ENCODE results near the gene KCTD20. TPM values are rescaled to one million over a fixed set of nuclear protein-coding genes. Genes with fewer than 3 reads are reported as not detected.

The KCTD20 gene
- total and polyA plus RNA-seq, 2 of the 13 experiments (the other 11 are each of a cell fraction or from before 2014, with no cell fraction given), result 52.7 to 67.1 TPM

DNA sequence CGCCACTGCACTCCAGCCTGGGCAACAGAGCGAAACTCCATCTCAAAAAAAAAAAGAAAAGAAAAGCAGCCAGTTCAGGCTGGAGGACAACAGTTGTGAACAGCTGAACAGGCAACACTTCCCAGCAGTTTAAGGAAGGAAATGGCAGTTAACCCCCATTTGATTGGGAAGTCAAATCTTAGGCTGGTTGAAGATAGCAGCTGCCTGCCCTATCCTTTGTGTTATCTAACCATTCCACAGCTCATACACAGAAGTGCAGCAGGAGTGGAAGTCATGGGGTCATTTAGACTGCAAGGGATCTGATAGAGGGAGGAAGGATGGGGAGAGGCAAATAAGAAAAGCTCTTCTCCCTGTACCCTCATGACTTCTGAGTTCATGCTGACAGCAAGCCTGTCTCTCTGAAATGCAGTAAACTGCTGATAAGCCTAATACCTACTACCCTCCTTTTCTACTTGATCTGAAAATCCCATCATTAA lies 35.3 kb downstream of the KCTD20 start (continued):
- TF ChIP-seq, protein P1, sequence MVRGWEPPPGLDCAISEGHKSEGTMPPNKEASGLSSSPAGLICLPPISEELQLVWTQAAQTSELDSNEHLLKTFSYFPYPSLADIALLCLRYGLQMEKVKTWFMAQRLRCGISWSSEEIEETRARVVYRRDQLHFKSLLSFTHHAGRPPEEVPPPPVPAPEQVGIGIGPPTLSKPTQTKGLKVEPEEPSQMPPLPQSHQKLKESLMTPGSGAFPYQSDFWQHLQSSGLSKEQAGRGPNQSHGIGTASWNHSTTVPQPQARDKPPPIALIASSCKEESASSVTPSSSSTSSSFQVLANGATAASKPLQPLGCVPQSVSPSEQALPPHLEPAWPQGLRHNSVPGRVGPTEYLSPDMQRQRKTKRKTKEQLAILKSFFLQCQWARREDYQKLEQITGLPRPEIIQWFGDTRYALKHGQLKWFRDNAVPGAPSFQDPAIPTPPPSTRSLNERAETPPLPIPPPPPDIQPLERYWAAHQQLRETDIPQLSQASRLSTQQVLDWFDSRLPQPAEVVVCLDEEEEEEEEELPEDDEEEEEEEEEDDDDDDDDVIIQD (CRISPR knock-in tag; IDR thresholded peaks at IDR 0.05; ENCODE audit: low read depth), result no peak
- TF ChIP-seq KMT2B (CRISPR knock-in tag; IDR thresholded peaks at IDR 0.05) (no peak), ZBTB20 (CRISPR knock-in tag; IDR thresholded peaks at IDR 0.05; ENCODE audit: borderline replicate concordance, low read depth) (no peak), NONO (IDR thresholded peaks at IDR 0.05) (no peak), NONO (CRISPR knock-in tag; conservative IDR thresholded peaks at IDR 0.05) (no peak)
- TF ChIP-seq, protein P2, sequence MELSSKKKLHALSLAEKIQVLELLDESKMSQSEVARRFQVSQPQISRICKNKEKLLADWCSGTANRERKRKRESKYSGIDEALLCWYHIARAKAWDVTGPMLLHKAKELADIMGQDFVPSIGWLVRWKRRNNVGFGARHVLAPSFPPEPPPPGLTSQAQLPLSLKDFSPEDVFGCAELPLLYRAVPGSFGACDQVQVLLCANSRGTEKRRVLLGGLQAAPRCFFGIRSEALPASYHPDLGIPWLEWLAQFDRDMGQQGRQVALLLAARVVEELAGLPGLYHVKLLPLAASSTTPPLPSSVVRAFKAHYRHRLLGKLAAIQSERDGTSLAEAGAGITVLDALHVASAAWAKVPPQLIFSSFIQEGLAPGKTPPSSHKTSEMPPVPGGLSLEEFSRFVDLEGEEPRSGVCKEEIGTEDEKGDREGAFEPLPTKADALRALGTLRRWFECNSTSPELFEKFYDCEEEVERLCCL (CRISPR knock-in tag; IDR thresholded peaks at IDR 0.05; ENCODE audit: borderline replicate concordance), result no peak

DNA sequence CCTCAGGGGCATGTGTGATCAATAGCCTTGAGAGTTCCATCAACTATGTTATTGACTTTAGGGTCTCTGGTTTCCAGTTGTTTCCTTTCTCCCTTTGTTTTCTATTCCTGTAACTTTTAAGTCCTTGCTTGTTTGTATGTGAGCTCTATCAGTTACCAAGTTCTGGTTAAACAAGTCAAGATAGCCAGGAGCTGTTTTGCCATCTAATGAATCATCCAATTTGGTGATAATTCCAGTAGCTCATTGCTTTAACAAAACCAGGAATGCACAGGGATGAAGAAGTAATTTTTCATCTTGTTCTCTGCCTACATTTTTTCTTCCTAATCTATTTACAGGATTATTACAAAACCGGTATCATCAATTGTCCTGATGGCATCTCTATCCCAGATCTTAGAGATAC lies 36.5 kb downstream of the KCTD20 start:
- H3K27me3 ChIP-seq (ENCODE audit: control insufficient read depth in 1 of 2, insufficient read depth in 2 of 2, low read length in 2 of 2), result no peaks in the 10 kb centered on the region
- intact Hi-C loops (cut with micrococcal nuclease; ENCODE audit: unreplicated experiment), result no loop called here
- H3K9me3 ChIP-seq (ENCODE audit: low read length), result no peaks in the 10 kb centered on the region
- TF ChIP-seq, protein P3, sequence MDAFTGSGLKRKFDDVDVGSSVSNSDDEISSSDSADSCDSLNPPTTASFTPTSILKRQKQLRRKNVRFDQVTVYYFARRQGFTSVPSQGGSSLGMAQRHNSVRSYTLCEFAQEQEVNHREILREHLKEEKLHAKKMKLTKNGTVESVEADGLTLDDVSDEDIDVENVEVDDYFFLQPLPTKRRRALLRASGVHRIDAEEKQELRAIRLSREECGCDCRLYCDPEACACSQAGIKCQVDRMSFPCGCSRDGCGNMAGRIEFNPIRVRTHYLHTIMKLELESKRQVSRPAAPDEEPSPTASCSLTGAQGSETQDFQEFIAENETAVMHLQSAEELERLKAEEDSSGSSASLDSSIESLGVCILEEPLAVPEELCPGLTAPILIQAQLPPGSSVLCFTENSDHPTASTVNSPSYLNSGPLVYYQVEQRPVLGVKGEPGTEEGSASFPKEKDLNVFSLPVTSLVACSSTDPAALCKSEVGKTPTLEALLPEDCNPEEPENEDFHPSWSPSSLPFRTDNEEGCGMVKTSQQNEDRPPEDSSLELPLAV (CRISPR knock-in tag; conservative IDR thresholded peaks at IDR 0.05; ENCODE audit: low read depth), result no peak
- no peak for TF ChIP-seq RAD21 (CRISPR knock-in tag; IDR thresholded peaks at IDR 0.05)
- no peak for TF ChIP-seq ZNF282 (IDR thresholded peaks at IDR 0.05; ENCODE audit: partially characterized antibody)
- no peak for TF ChIP-seq DR1 (CRISPR knock-in tag; IDR thresholded peaks at IDR 0.05)
- TF ChIP-seq SOX13 (IDR thresholded peaks at IDR 0.05), result no peak
- TF ChIP-seq SOX13 (CRISPR knock-in tag; conservative IDR thresholded peaks at IDR 0.05 in 1 of 2, IDR thresholded peaks at IDR 0.05 in 1 of 2), result no peak
- TF ChIP-seq, protein P4, sequence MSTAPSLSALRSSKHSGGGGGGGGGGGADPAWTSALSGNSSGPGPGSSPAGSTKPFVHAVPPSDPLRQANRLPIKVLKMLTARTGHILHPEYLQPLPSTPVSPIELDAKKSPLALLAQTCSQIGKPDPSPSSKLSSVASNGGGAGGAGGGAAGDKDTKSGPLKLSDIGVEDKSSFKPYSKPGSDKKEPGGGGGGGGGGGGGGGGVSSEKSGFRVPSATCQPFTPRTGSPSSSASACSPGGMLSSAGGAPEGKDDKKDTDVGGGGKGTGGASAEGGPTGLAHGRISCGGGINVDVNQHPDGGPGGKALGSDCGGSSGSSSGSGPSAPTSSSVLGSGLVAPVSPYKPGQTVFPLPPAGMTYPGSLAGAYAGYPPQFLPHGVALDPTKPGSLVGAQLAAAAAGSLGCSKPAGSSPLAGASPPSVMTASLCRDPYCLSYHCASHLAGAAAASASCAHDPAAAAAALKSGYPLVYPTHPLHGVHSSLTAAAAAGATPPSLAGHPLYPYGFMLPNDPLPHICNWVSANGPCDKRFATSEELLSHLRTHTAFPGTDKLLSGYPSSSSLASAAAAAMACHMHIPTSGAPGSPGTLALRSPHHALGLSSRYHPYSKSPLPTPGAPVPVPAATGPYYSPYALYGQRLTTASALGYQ (CRISPR knock-in tag; IDR thresholded peaks at IDR 0.05), result no peak
- TF ChIP-seq, protein P5, sequence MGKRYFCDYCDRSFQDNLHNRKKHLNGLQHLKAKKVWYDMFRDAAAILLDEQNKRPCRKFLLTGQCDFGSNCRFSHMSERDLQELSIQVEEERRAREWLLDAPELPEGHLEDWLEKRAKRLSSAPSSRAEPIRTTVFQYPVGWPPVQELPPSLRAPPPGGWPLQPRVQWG (CRISPR knock-in tag; IDR thresholded peaks at IDR 0.05; ENCODE audit: borderline replicate concordance, low read depth), result no peak
- no peak for TF ChIP-seq ZNF256 (CRISPR knock-in tag; conservative IDR thresholded peaks at IDR 0.05)
- H3K36me3 ChIP-seq (replicated peaks in 1 of 2; ENCODE audit: control insufficient read depth in 1 of 2, insufficient read depth in 2 of 2, low read length in 2 of 2), result peaks cover 9 to 41% of the 10 kb centered on the region in 2 experiments
- POLR2A ChIA-PET, result interaction anchor here (1.8 kb wide), 1 partner anchor 12 kb away, joined by 4 read pairs; no protein-coding TSS in a partner anchor
- no peaks in the 10 kb centered on the region for H3K4me1 ChIP-seq (ENCODE audit: insufficient read depth, low read length)
- H3K27ac ChIP-seq (ENCODE audit: extremely low read length, insufficient read depth, low read length), result no peak overlapping the region
- 96% methylated on average over 1 of the region's 1 CpG for WGBS (ENCODE audit: low lambda C conversion rate)
- H3K4me2 ChIP-seq (ENCODE audit: low read depth, low read length), result no peak overlapping the region
- no peak overlapping the region for H3K9ac ChIP-seq (ENCODE audit: insufficient read depth, low read depth, low read length)
- FAIRE-seq (no peak), ATAC-seq (no peak), DNase-seq (ENCODE audit: low spot score) (no peak)
- no peaks in the 10 kb centered on the region for H3K79me2 ChIP-seq (ENCODE audit: insufficient read depth, low read length)
- CTCF ChIA-PET (ENCODE audit: low intra/inter-chr PET ratio, low total read pairs), result no interaction called here
- in situ Hi-C loops (cut with HindIII; ENCODE audit: extremely low pct_ligation_motif_present, low pct_unique_long_range_greater_than_20kb), result no loop called here
- H3K4me3 ChIP-seq (replicated peaks in 1 of 3; ENCODE audit: insufficient read depth in 1 of 3, low read depth in 2 of 3, low read length in 3 of 3), result no peak overlapping the region
- H2AFZ ChIP-seq (ENCODE audit: low read length), result no peak overlapping the region
- BruUV-seq (replicated peaks), result no TSS peak
- H4K20me1 ChIP-seq (ENCODE audit: insufficient read depth, low read length), result no peaks in the 10 kb centered on the region

Measured in HepG2 (cell line).